ENCODE results near the gene OR13G1.

DNA sequence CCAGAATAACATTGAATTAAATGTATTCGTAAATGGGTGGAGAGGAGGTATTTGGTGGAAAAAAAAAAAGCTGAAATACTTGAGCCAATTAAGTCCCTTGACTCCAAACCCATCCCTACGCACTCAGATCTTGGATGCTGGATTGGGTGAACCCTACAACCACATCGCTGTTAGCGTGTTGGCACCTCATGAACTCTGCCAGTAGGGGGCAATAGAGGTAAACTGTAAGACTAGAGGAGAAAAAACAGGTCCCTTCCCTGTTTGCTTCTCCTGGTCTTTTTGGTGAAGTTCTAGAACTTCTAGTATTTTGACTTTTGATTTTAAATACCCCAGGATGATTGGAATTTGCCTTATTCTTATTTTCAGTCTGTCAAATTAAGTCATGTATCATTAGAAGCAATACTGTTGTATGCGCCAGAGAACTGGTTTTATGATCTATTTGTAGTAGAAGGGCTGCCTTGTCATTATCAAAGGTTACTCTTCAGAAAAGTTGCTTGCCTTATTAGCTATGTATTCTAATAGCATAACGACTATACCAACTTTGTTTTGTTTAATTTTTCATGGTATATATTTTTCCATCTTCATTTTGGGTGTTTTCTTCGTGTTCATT, 1.9 kb upstream of the OR13G1 start:
- TF ChIP-seq, protein P1, sequence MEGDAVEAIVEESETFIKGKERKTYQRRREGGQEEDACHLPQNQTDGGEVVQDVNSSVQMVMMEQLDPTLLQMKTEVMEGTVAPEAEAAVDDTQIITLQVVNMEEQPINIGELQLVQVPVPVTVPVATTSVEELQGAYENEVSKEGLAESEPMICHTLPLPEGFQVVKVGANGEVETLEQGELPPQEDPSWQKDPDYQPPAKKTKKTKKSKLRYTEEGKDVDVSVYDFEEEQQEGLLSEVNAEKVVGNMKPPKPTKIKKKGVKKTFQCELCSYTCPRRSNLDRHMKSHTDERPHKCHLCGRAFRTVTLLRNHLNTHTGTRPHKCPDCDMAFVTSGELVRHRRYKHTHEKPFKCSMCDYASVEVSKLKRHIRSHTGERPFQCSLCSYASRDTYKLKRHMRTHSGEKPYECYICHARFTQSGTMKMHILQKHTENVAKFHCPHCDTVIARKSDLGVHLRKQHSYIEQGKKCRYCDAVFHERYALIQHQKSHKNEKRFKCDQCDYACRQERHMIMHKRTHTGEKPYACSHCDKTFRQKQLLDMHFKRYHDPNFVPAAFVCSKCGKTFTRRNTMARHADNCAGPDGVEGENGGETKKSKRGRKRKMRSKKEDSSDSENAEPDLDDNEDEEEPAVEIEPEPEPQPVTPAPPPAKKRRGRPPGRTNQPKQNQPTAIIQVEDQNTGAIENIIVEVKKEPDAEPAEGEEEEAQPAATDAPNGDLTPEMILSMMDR (IDR thresholded peaks at IDR 0.05), result peak in 2 of 4 experiments; percentile 3 to 41
- no peak for TF ChIP-seq POLR2A (IDR thresholded peaks at IDR 0.05)

Measured in gastroesophageal sphincter (tissue), 3 donors.